A549 (cell line): Measurements from ENCODE around the gene TOMM40. TPM values are rescaled to one million over a fixed set of nuclear protein-coding genes. Genes with fewer than 3 reads are reported as not detected.
A peak's percentile ranks its signal among the peaks of the same experiment; 100 is the strongest.

ENCODE experiments used
- ATAC-seq, 2 experiments: fragments of 200-7000 bp in 1 of 2; fragments of >200 bp in 1 of 2; cut with Nextera tagmentation in 1 of 2; cut with Tn5 transposase in 1 of 2; 3 replicates each; pipeline versions ENCODE4 v1.8.0 to v1.9.1; 2018 to 2020; ENCODE audit warnings: mild to moderate bottlenecking in 1 of 2, moderate library complexity in 1 of 2
- CTCF ChIA-PET: fragments of 300-600 bp; sonication (Branson Sonifier 250); formaldehyde crosslinking; extraction: SDS; loops from one replicate; lab custom pipeline; 2021; ENCODE audit warnings: antibody characterized with exemption, inconsistent platforms; lab: Yijun Ruan, JAX
- POLR2A ChIA-PET: fragments of 350-600 bp; formaldehyde crosslinking; extraction: SDS; loops from one replicate; lab custom pipeline; 2021; ENCODE audit warnings: antibody characterized with exemption, inconsistent platforms; lab: Yijun Ruan, JAX
- DNase-seq, 2 experiments: peaks; one replicate each; pipeline versions ENCODE4 v3.0.0 to v3.0.0-alpha.2; 2011 to 2016; ENCODE audit warnings: low read depth in 1 of 2, low spot score in 1 of 2
- FAIRE-seq: peaks from 2 replicates; lab custom pipeline; 2011; peaks lifted over from hg19 to GRCh38; lab: Jason Lieb, UNC
- H3K27ac ChIP-seq, 2 experiments: fragments of >200 bp; sonication (Bioruptor Twin); formaldehyde crosslinking; 3 replicates each; pipeline ENCODE4 v1.5.1; 2016 to 2017
- H3K4me1 ChIP-seq: fragments of >200 bp; sonication (Bioruptor Twin); formaldehyde crosslinking; 3 replicates; pipeline ENCODE4 v1.6.1; 2016
- H3K4me2 ChIP-seq: fragments of >200 bp; sonication (Bioruptor Twin); formaldehyde crosslinking; 3 replicates; pipeline ENCODE4 v1.6.1; 2016
- H3K4me3 ChIP-seq: fragments of >200 bp; sonication (Bioruptor Twin); formaldehyde crosslinking; 3 replicates; pipeline ENCODE4 v1.5.1; 2016
- H3K9me3 ChIP-seq: fragments of >200 bp; sonication (Bioruptor Twin); formaldehyde crosslinking; 3 replicates; pipeline ENCODE4 v1.6.1; 2016
- BCL3 ChIP-seq: fragments of >200 bp; sonication (Bioruptor Twin); formaldehyde crosslinking; IDR thresholded peaks from 3 replicates; pipeline ENCODE4 v1.6.1; 2016
- CBX2 ChIP-seq: fragments of 200-600 bp; sonication (generic); IDR thresholded peaks from 2 replicates; pipeline ENCODE4 v1.6.1; 2016; ENCODE audit warnings: low read depth, mild to moderate bottlenecking, borderline replicate concordance
- CEBPB ChIP-seq, 2 experiments: fragments of >200 bp in 1 of 2; sonication (Bioruptor Twin) in 1 of 2; formaldehyde crosslinking in 1 of 2; IDR thresholded peaks; 2 replicates each; pipeline ENCODE4 v1.6.1; 2012 to 2016
- CHD4 ChIP-seq: fragments of 200-600 bp; sonication (generic); IDR thresholded peaks from 2 replicates; pipeline ENCODE4 v1.6.1; 2016; ENCODE audit warnings: antibody characterized with exemption, mild to moderate bottlenecking, borderline replicate concordance
- CTCF ChIP-seq: fragments of >200 bp; sonication (Bioruptor Twin); formaldehyde crosslinking; IDR thresholded peaks from 3 replicates; pipeline ENCODE4 v1.5.1; 2016
- EHMT2 ChIP-seq: fragments of 200-600 bp; sonication (generic); IDR thresholded peaks from 2 replicates; pipeline ENCODE4 v1.6.1; 2016; ENCODE audit warnings: antibody characterized with exemption, low read depth, mild to moderate bottlenecking, moderate library complexity
- EP300 ChIP-seq, 2 experiments: fragments of >200 bp; sonication (Bioruptor Twin); formaldehyde crosslinking; IDR thresholded peaks; 2 replicates in 1 of 2; 3 replicates in 1 of 2; pipeline ENCODE4 v1.6.1; 2016 to 2017
- FOSL2 ChIP-seq, 2 experiments: fragments of 450-650 bp in 1 of 2; fragments of >200 bp in 1 of 2; sonication (Bioruptor Twin) in 1 of 2; formaldehyde crosslinking; IDR thresholded peaks; 2 replicates each; pipeline versions ENCODE4 v1.5.0 to v1.6.1; 2016 to 2020; ENCODE audit warnings: mild to moderate bottlenecking in 1 of 2, moderate library complexity in 1 of 2
- FOXS1 ChIP-seq: fragments of 250-450 bp; sonication (Bioruptor Pico); IDR thresholded peaks from 2 replicates; pipeline ENCODE4 v1.5.0; 2020; ENCODE audit warnings: mild to moderate bottlenecking, moderate library complexity
- GATA3 ChIP-seq: IDR thresholded peaks from 2 replicates; pipeline ENCODE4 v1.6.1; 2012; ENCODE audit warnings: borderline replicate concordance
- HDAC2 ChIP-seq: fragments of 200-600 bp; sonication (generic); IDR thresholded peaks from 2 replicates; pipeline ENCODE4 v1.6.1; 2016
- HES2 ChIP-seq: fragments of >200 bp; sonication (Bioruptor Twin); formaldehyde crosslinking; IDR thresholded peaks from 2 replicates; pipeline ENCODE4 v1.6.1; 2016
- HEYL ChIP-seq: fragments of 250-450 bp; sonication (Bioruptor Pico); IDR thresholded peaks from 2 replicates; pipeline ENCODE4 v1.8.0; 2021; ENCODE audit warnings: mild to moderate bottlenecking, moderate library complexity
- HOXA7 ChIP-seq: fragments of 250-450 bp; sonication (Bioruptor Pico); IDR thresholded peaks from 2 replicates; pipeline ENCODE4 v1.5.0; 2020; ENCODE audit warnings: mild to moderate bottlenecking, moderate library complexity
- HOXB13 ChIP-seq: fragments of 250-450 bp; sonication (Bioruptor Pico); IDR thresholded peaks from 2 replicates; pipeline ENCODE4 v1.5.0; 2020; ENCODE audit warnings: low read depth, mild to moderate bottlenecking, moderate library complexity
- MAFK ChIP-seq: fragments of 450-650 bp; IDR thresholded peaks from 2 replicates; pipeline ENCODE4 v1.6.1; 2014; ENCODE audit not compliant: partially characterized antibody
- MAX ChIP-seq: IDR thresholded peaks from 2 replicates; pipeline ENCODE4 v1.6.1; 2012
- PBX3 ChIP-seq: IDR thresholded peaks from 2 replicates; pipeline ENCODE4 v1.6.1; 2012
- RARB ChIP-seq: fragments of 250-450 bp; sonication (Bioruptor Pico); IDR thresholded peaks from 2 replicates; pipeline ENCODE4 v1.8.0; 2021; ENCODE audit warnings: mild to moderate bottlenecking, moderate library complexity
- REST ChIP-seq: fragments of 200-600 bp; sonication (generic); IDR thresholded peaks from 2 replicates; pipeline ENCODE4 v1.6.1; 2016; ENCODE audit warnings: antibody characterized with exemption, mild to moderate bottlenecking, moderate library complexity
- RNF2 ChIP-seq: fragments of 200-600 bp; sonication (generic); IDR thresholded peaks from 2 replicates; pipeline ENCODE4 v1.6.1; 2016; ENCODE audit warnings: low read depth, mild to moderate bottlenecking, antibody characterized with exemption, moderate library complexity, borderline replicate concordance
- SREBF2 ChIP-seq: fragments of 450-650 bp; IDR thresholded peaks from 2 replicates; pipeline ENCODE4 v1.6.1; 2014; ENCODE audit warnings: mild to moderate bottlenecking, moderate library complexity
- TP53 ChIP-seq: fragments of 250-450 bp; sonication (Bioruptor Pico); IDR thresholded peaks from 2 replicates; pipeline ENCODE4 v1.5.0; 2021; ENCODE audit warnings: mild to moderate bottlenecking, moderate library complexity
- ZFP36 ChIP-seq: fragments of 450-650 bp; IDR thresholded peaks from 2 replicates; pipeline ENCODE4 v1.6.1; 2014; ENCODE audit warnings: borderline replicate concordance; ENCODE audit not compliant: partially characterized antibody
- ZNF302 ChIP-seq: fragments of 250-450 bp; sonication (Bioruptor Pico); IDR thresholded peaks from 2 replicates; pipeline ENCODE4 v1.9.0; 2021; ENCODE audit warnings: inconsistent platforms, mild to moderate bottlenecking, moderate library complexity
- ZSCAN20 ChIP-seq: fragments of 250-450 bp; sonication (Bioruptor Pico); IDR thresholded peaks from 2 replicates; pipeline ENCODE4 v1.8.0; 2022; ENCODE audit warnings: mild to moderate bottlenecking, moderate library complexity
- WGBS: methylation state at CpG from one replicate; pipeline ENCODE4 v1.1.6; 2017; ENCODE audit errors: missing lambda C conversion rate; 5-methylcytosine and 5-hydroxymethylcytosine counted together
- polyA plus RNA-seq, 4 experiments: library from polyadenylated mRNA; depleted of rRNA in 3 of 4; stranded (reverse); fragments of >200 nt; fragmentation: RNase III in 1 of 4; extraction: RNeasy Plus Mini Kit Qiagen cat#74134 plus additional on column Dnase treatment in 1 of 4; gene quantifications; 2 replicates in 3 of 4; 3 replicates in 1 of 4; pipeline ENCODE4 v1.2.3, GENCODE V29; 2011 to 2017

The TOMM40 gene
- polyA plus RNA-seq, 2 of the 4 experiments (the other 2 are of a cell fraction): 92.7 to 180 TPM

- no peak for TF ChIP-seq CEBPB (IDR thresholded peaks at IDR 0.05)
- no peak for TF ChIP-seq RNF2
- no peak for TF ChIP-seq SREBF2
- TF ChIP-seq HEYL (CRISPR knock-in tag): no peak
- no peak for TF ChIP-seq ZFP36
- TF ChIP-seq FOXS1 (CRISPR knock-in tag): no peak
- no peak for TF ChIP-seq REST
- TF ChIP-seq HES2: no peak
- no peak for TF ChIP-seq FOSL2 (IDR thresholded peaks at IDR 0.05)
- peak; percentile 50; the same call in 1 of the 2 replicates for TF ChIP-seq FOSL2 (CRISPR knock-in tag; IDR thresholded peaks at IDR 0.05)
- no peak; the same call in 1 of the 2 replicates for TF ChIP-seq GATA3
- no peak for TF ChIP-seq HDAC2
- TF ChIP-seq MAX: peak; percentile 77
- TF ChIP-seq HOXB13: no peak
- TF ChIP-seq BCL3: no peak
- no peak for TF ChIP-seq ZSCAN20
- TF ChIP-seq EP300 (IDR thresholded peaks at IDR 0.05): no peak
- no peak for TF ChIP-seq ZNF302
- TF ChIP-seq EHMT2: no peak
- no peak for TF ChIP-seq CBX2
- TF ChIP-seq TP53 (CRISPR knock-in tag): no peak; the same call in 1 of the 2 replicates
- peak; percentile 83; the same call in 1 of the 2 replicates for TF ChIP-seq PBX3
These were observed 563 bp upstream of the TOMM40 start (continued) for GRCh38 chr19:44890366-44891015.

- H3K4me1 ChIP-seq: peaks cover 23% of the 10 kb centered on the region
- peak overlapping the region; percentile 93; the same call in 2 of the 3 replicates for H3K4me3 ChIP-seq
- FAIRE-seq (no peak), ATAC-seq (no peak), DNase-seq (no peak)
- TF ChIP-seq PBX3 (no peak), MAFK (no peak), CBX2 (no peak), HDAC2 (no peak), HOXA7 (CRISPR knock-in tag) (no peak), CTCF (no peak), RARB (CRISPR knock-in tag) (no peak), CHD4 (no peak)
- no peaks in the 10 kb centered on the region for H3K9me3 ChIP-seq
- no peak overlapping the region; a peak in 1 of 6 replicates for H3K27ac ChIP-seq
- POLR2A ChIA-PET: no interaction called here
- CTCF ChIA-PET: interaction anchor here (1.0 to 1.9 kb wide), 4 partner anchors 11 to 204 kb away, joined by 3 to 23 read pairs (median 4); no protein-coding TSS in a partner anchor
- H3K4me2 ChIP-seq: peak overlapping the region; percentile 96
- WGBS: 91% methylated on average over 7 of the region's 7 CpGs
These were observed 1.9 kb downstream of the TOMM40 start for GRCh38 chr19:44892932-44893331.
